ENCODE results near the gene SLC14A1. TPM values are rescaled to one million over a fixed set of nuclear protein-coding genes. Genes with fewer than 3 reads are reported as not detected.

SLC14A1 gene
- 1 to 10 TPM in 4 of 5 donors, under 1 TPM in 1; 0.84 to 1.9 (median 1.7) TPM for polyA plus RNA-seq (ENCODE audit: insufficient read depth in 1 of 5, insufficient read length in 5 of 5, low replicate concordance in 1 of 5)
- long read RNA-seq, donor 1 = 0 reads
- long read RNA-seq, donor 2, partial matches to known transcripts = 0 of 1 reads
- long read RNA-seq, donor 2, other reads (novel, unspliced or antisense) = 0 of 1 reads
- long read RNA-seq, donor 3, partial matches to known transcripts = 0 of 1 reads
- long read RNA-seq, donor 3, other reads (novel, unspliced or antisense) = 0 of 1 reads
- long read RNA-seq, donor 4, partial matches to known transcripts = 0 of 1 reads
- long read RNA-seq, donor 4, other reads (novel, unspliced or antisense) = 0 of 1 reads
- long read RNA-seq, donor 5, partial matches to known transcripts = 0 of 1 reads
- long read RNA-seq, donor 5, other reads (novel, unspliced or antisense) = 0 of 1 reads
- long read RNA-seq, donor 6, partial matches to known transcripts = 5 of 5 reads
- long read RNA-seq, donor 6, other reads (novel, unspliced or antisense) = 0 of 5 reads
- long read RNA-seq, donor 7, partial matches to known transcripts = 0 of 1 reads
- long read RNA-seq, donor 7, other reads (novel, unspliced or antisense) = 0 of 1 reads
- long read RNA-seq, donor 8 = 0 reads

DNA sequence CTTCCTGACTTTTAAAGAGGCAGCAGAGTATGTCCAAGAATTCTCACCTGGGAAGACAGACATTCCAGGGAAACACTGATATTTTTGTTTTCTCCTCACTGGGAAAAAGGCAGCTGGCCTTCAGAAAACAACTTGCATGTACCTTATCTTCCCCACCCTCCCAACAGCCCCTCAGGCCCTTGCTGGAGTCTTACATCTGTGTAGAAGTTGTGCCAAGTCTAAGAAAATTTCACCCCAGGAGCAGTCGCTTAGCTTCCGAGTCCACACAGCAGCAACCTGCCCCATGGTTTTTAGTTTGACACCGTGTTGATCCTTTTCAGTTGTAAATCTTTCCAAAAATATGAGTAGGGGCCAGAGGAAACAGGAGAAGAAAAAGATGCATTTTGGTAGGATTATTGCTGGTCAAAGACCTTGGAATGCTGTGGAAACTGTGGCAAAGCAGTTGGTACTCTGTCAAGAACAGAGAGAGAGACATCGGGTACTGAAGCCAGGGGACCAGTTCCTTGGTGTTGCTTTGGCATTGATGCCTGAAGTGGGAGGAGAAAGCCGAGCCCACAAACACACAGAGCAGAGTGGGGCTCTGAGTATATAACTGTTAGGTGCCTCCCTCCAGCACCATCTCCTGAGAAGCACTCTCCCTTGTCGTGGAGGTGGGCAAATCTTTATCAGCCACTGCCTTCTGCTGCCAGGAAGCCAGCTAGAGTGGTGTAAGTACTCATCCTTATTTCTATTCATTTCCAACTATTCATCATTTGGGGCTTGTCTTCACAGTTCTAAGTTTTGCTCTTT is at the start of gene SLC14A1:
TSS of gene SLC14A1 (plus strand) at position 615 of the 789 bp plus-strand sequence. CDS start 6,140 bp downstream, outside the sequence.
- no peak for DNase-seq

GRCh38 chr18:45677276-45677807 is 46.6 kb upstream of the SLC14A1 start:
- no peak for DNase-seq

GRCh38 chr18:45678441-45678840 is 45.5 kb upstream of the SLC14A1 start:
- no peak for DNase-seq

DNA sequence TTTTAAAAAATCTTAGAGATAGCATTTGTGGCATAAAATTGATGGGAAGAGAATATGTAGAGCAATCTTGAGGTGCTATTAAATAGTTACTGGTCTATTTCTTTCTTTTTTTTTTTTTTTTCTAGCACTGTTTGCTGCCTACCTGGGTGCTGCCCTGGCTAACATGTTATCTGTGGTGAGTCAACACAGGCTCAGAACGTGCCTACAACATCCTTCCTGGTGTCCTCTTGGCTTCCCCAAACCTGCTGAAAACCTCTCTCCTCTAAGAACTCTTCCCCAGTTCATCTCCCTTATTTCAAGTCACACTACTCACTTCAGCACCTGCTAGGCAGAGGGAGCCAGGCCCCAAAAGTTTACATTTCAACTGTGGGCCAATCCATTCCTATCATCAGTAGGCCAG is 45.1 kb upstream of the SLC14A1 start:
- no peak for DNase-seq

- DNase-seq = no peak
Observed at GRCh38 chr18:45680066-45680690, 43.8 kb upstream of the SLC14A1 start.

- no peak for DNase-seq
Observed at GRCh38 chr18:45682181-45682580, 41.8 kb upstream of the SLC14A1 start.

DNA sequence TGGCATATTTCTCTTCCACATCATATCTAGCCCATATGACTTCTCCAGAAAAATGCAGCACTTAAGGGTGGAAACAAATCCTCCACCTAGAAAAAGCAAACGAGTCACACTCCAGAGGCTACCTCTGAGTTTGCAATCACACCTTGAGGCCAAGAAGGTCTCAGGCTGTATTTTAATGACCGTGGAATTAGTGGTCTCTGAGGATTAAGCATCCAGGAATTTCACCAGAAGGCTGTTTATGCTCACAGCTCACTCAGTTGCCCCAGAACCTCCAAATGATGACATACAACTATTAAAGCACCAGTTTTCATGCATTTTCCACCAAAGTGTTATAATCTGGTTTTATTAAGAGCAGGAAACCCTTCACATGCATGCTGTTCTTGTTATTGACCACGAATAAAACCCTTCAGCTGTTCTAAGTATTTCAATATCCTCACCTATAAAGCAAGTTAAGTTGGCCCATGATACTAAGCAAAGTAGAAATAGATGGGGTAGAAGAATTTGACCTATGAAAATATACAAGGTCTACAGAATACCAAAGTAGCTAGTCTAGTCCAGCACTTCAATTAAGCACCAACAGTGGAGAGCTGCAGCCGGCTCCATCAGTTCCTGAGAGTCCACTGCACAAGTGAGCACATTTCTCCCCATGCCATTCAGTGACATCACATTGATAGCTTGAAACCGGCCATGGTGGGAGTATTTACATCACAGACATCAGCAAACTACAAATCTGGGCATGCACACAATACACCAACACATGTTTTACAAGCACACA is 39.5 kb upstream of the SLC14A1 start:
- DNase-seq = no peak

- no peak for DNase-seq
Observed at GRCh38 chr18:45686891-45687611, 36.9 kb upstream of the SLC14A1 start.

DNA sequence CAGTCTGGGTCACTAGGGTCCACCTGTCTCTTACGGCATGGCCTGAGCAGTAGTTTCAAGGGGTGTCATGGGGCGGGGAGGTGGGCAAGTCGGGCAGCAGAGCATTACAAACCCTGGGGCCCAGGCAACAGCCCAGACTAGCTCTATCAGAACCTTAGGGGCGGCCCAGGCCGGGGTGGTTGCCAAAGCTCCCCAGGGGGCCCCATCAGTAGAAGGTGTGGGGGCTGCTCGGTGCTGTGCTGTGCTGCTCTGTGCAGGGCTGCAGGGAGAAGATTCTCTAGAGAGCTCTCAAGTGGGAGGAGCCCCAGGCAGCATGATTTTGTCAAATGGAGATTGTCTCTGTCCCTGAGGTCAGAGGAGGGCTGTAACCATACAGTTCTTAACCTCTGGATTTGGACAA is 36.4 kb upstream of the SLC14A1 start:
- DNase-seq = no peak

GRCh38 chr18:45688113-45688512 is 35.9 kb upstream of the SLC14A1 start:
- DNase-seq = no peak

DNA sequence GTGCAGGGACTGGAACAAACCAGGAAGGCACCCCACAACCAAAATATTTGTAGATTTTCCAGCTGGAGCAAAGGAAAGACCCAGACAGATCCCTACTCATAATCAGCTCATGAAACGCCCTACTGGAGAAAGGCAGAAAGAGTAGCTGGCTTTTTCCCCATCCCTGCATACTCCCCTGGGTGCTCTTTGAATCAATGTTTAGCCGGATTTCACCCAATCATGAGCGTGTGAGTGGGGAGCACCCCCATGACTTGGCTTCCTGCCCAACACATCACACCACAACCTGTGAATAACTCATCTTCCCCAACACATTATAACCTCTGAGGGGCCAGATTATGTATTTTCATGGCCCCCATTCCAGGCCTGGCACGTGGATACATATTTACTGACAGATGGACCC is 35.1 kb upstream of the SLC14A1 start:
- DNase-seq = no peak

GRCh38 chr18:45689396-45689795 is 34.6 kb upstream of the SLC14A1 start:
- no peak for DNase-seq

DNA sequence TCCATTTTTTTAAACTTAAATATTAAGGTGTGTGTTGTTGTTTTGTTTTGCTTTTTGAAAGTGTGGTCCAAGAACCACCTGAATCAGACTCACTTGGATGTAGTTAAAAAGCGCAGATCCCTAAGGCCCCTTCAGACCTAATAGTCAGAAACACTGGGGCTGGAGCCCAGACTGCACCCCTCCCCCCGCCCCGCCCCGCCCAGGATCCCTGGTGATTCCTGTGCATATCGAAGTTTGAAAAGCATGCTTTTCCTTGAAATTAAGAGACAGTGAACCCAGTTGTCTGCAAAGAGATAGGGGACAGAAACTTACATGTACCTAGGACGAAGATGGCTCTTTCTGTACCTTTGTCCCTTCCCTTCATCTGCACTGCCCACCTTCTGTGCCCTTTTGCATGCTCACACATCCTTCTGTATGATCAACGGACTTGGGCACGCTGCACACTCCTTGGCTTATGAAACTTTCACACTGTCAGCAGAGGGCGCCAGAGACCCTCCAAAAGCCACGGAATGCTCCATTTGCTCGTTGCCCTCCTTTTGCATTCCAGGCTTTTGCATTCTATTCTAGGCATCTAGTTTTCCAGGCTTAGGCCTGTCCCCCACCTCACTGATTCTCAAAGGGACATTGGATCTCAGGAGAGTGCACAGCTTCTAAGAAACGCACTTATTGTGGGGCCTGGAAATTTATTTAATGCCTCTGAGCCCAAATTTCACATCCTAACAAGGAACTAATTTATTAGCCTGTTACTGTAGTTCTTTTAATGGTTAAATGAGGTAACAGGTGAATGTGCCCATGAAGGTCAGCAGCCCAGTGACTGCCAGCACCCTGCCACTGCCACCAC is 32.8 kb upstream of the SLC14A1 start:
- DNase-seq = peak; percentile 42 to 67

GRCh38 chr18:45691816-45692179 is 32.2 kb upstream of the SLC14A1 start:
- no peak for DNase-seq

- no peak for DNase-seq
Observed at GRCh38 chr18:45702708-45703265, 21.2 kb upstream of the SLC14A1 start.

- DNase-seq = no peak
Observed at GRCh38 chr18:45708831-45709230, 15.2 kb upstream of the SLC14A1 start.

DNA sequence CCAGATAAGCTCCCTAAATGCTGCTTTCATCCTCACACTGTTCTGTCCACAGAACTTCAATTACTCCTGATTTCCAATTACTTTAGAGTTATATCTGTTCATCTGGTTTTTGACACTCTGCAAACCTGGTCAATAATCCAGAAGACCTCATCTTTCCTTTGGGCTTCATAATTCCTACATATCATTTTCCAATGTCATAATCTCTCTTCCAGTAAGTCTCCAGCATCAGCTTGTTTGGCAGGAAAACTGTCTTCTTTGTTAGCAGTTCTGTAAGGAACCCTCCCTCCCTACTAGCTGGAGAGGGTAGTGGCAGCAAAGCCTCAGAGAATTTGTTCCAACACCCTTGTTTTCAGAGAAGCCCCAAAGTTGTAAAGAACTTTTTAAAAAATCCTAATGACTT is 11.9 kb upstream of the SLC14A1 start:
- no peak for DNase-seq

DNA sequence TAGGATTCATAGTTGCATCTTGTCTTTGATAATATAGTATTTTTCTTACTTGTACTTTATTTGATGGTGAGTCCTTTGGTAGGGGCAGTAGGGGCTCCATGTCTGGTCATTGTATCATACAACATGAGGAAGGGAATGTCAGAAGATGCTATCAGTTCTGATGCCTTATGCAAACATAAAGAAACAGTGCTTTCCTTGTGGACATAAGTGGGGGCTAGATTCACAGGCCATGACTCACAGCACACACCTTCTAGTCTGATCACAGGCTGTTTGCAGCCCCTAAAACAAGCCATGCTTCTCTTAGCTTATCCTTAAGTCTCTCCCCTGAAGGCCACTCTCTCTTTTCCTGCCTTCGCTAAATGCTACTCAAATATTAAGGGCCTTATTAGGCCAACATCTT is 10.7 kb upstream of the SLC14A1 start:
- DNase-seq = no peak

- DNase-seq = no peak
Observed at GRCh38 chr18:45715212-45715780, 8.7 kb upstream of the SLC14A1 start.

Data from right lung (tissue), 10 donors.